ENCODE results near the gene VGF. TPM values are rescaled to one million over a fixed set of nuclear protein-coding genes. Genes with fewer than 3 reads are reported as not detected.

VGF gene
- total and polyA plus RNA-seq, 2 donors (not counting 3 experiments of a cell fraction or from before 2014, with no cell fraction given), result 0.03 TPM; not detected in 1

- no peak overlapping the region for H3K9ac ChIP-seq (replicated peaks; ENCODE audit: extremely low read depth, insufficient read depth, low read length)
- H3K9me1 ChIP-seq (replicated peaks; ENCODE audit: control insufficient read depth, extremely low read depth, insufficient read depth, low read length), result no peaks in the 10 kb centered on the region
- FAIRE-seq, result no peak
- TF ChIP-seq CTCF (IDR thresholded peaks at IDR 0.05; ENCODE audit: extremely low read depth in 1 of 2, insufficient read depth in 1 of 2, low read depth in 1 of 2, low read length in 2 of 2), result no peak
- TF ChIP-seq POLR2A (IDR thresholded peaks at IDR 0.05; ENCODE audit: low read depth, low read length), result no peak
- TF ChIP-seq GATA2 (IDR thresholded peaks at IDR 0.05; ENCODE audit: insufficient read depth, insufficient read length, low read depth, low read length), result no peak
- no peak for TF ChIP-seq JUN (IDR thresholded peaks at IDR 0.05; ENCODE audit: borderline replicate concordance, insufficient read depth, insufficient read length, low read depth)
- no peak for TF ChIP-seq FOS (IDR thresholded peaks at IDR 0.05; ENCODE audit: borderline replicate concordance, insufficient read depth, low read length)
- TF ChIP-seq POLR2AphosphoS5 (IDR thresholded peaks at IDR 0.05; ENCODE audit: insufficient read depth, low read depth, low read length), result no peak
- TF ChIP-seq MYC (IDR thresholded peaks at IDR 0.05; ENCODE audit: low read depth, low read length), result no peak
- TF ChIP-seq EZH2 (IDR thresholded peaks at IDR 0.05; ENCODE audit: borderline replicate concordance, low read depth, low read length, severe bottlenecking), result no peak
- TF ChIP-seq MAX (IDR thresholded peaks at IDR 0.05; ENCODE audit: insufficient read depth, insufficient read length), result no peak
- H3K27ac ChIP-seq (ENCODE audit: insufficient read depth, low read depth, low read length), result no peak overlapping the region
- no peak overlapping the region for H3K4me2 ChIP-seq (ENCODE audit: insufficient read depth, low read length)
- peaks cover 16% of the 10 kb centered on the region for H3K4me1 ChIP-seq (ENCODE audit: control insufficient read depth, extremely low read depth, insufficient read depth, low read length)
- H3K36me3 ChIP-seq (ENCODE audit: control insufficient read depth in 2 of 2, extremely low read depth in 1 of 2, insufficient read depth in 2 of 2, low read length in 2 of 2), result peaks cover 5 to 15% of the 10 kb centered on the region in 2 experiments
- H4K20me1 ChIP-seq (replicated peaks; ENCODE audit: control insufficient read depth, extremely low read depth, insufficient read depth, low read length), result no peaks in the 10 kb centered on the region
- dilution Hi-C loops (cut with MboI; ENCODE audit: extremely low pct_ligation_motif_present, low sequenced_read_pairs), result no loop called here
- no peaks in the 10 kb centered on the region for H3K79me2 ChIP-seq (ENCODE audit: control insufficient read depth, insufficient read depth, low read length)
- ChIA-PET CTCF (interaction anchor here (0.7 to 1.7 kb wide), 3 partner anchors 18 to 67 kb away, joined by 3 to 16 read pairs (median 3); no protein-coding TSS in a partner anchor), POLR2A (no interaction called here)
- no peaks in the 10 kb centered on the region for H3K9me3 ChIP-seq (replicated peaks; ENCODE audit: control insufficient read depth, insufficient read depth, low read length)
- H3K27me3 ChIP-seq (ENCODE audit: control insufficient read depth in 2 of 2, insufficient read depth in 2 of 2, low read length in 2 of 2), result peaks cover 22 to 30% of the 10 kb centered on the region in 2 experiments
- BruUV-seq (replicated peaks), result no TSS peak
- H2AFZ ChIP-seq (ENCODE audit: low read depth, low read length), result no peak overlapping the region
- no peak overlapping the region for H3K4me3 ChIP-seq (replicated peaks in 1 of 3; ENCODE audit: insufficient read depth in 1 of 3, low read depth in 1 of 3, low read length in 3 of 3)
- intact Hi-C loops (cut with micrococcal nuclease), result loop anchor here (10.0 kb wide), 1 partner anchor 267 kb away; the partner anchor contains the start of gene ACHE
- no peak for DNase-seq (ENCODE audit: low read depth, low spot score)
These were observed 3.5 kb downstream of the VGF start for GRCh38 chr7:101161692-101162471.

Data from endothelial cell of umbilical vein (primary cell).